Effector memory CD4-positive, alpha-beta T cell (primary cell): ENCODE data around the gene PLLP.

Source experiments
- DNase-seq, 3 donors: peaks; one replicate each; pipeline ENCODE4 v3.0.0-alpha.2; 2020
- H3K27ac ChIP-seq: 2 replicates; pipeline ENCODE4 v1.7.0; 2013; ENCODE audit warnings: mild to moderate bottlenecking, low read length, moderate library complexity; ENCODE audit not compliant: insufficient read depth, poor library complexity, severe bottlenecking
- H3K27me3 ChIP-seq: replicated peaks from 2 replicates; pipeline ENCODE4 v1.7.0; 2013; ENCODE audit warnings: mild to moderate bottlenecking, low read length; ENCODE audit not compliant: insufficient read depth, control insufficient read depth, poor library complexity, severe bottlenecking
- H3K36me3 ChIP-seq: 2 replicates; pipeline ENCODE4 v1.7.0; 2013; ENCODE audit warnings: mild to moderate bottlenecking, low read length, moderate library complexity; ENCODE audit not compliant: control insufficient read depth, insufficient read depth
- H3K4me1 ChIP-seq: 2 replicates; pipeline ENCODE4 v1.7.0; 2013; ENCODE audit warnings: low read length, mild to moderate bottlenecking; ENCODE audit not compliant: control insufficient read depth, insufficient read depth, poor library complexity, severe bottlenecking
- H3K4me3 ChIP-seq: 2 replicates; pipeline ENCODE4 v1.7.0; 2013; ENCODE audit warnings: low read length, low read depth, mild to moderate bottlenecking; ENCODE audit not compliant: insufficient read depth, poor library complexity, severe bottlenecking
- H3K9me3 ChIP-seq: 2 replicates; pipeline ENCODE4 v1.7.0; 2013; ENCODE audit warnings: mild to moderate bottlenecking, low read length, moderate library complexity; ENCODE audit not compliant: control insufficient read depth

Gene PLLP

GRCh38 chr16:57315416-57315815, 30.9 kb upstream of the PLLP start:
- no peak for DNase-seq
- Histone ChIP-seq H3K4me3 (no peak overlapping the region), H3K36me3 (no peaks in the 10 kb centered on the region), H3K9me3 (no peaks in the 10 kb centered on the region), H3K27ac (no peak overlapping the region), H3K4me1 (no peaks in the 10 kb centered on the region), H3K27me3 (no peaks in the 10 kb centered on the region)

DNA sequence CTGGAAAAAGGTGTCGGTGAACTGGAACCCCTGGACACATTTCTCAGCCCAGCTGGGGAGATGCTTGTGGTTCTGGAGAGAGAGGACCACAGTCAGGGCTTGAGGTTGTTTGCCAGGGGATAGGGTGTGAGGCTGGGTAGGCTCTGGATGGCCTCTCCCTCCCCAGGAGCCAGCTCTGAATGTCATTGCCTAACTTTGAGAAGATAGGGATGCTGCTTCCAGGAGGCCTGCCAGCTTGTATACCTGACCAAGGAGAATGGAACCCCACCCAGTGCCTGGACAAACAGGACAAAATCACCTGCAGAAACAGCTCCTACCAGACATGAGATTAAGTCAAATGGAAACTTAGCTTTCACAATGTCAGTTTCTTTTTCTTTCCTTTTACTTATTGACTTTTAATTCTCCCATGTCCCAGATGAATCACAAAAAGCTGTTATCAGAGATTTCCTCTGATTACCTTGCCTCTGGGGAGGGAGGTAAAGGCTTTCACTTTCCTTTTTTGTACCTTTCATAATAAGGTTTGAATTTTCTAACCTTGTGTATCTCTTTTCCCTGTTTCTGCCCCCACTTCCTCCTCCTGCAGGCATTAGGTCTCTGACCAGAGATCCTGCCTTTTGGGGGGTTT, 29.8 kb upstream of the PLLP start:
- Histone ChIP-seq H3K27ac (peak overlapping the region; percentile 18), H3K27me3 (no peaks in the 10 kb centered on the region), H3K4me1 (no peaks in the 10 kb centered on the region), H3K36me3 (no peaks in the 10 kb centered on the region), H3K4me3 (no peak overlapping the region), H3K9me3 (no peaks in the 10 kb centered on the region)
- no peak for DNase-seq

- Histone ChIP-seq H3K4me1 (no peaks in the 10 kb centered on the region), H3K27ac (peak overlapping the region; percentile 18), H3K4me3 (no peak overlapping the region), H3K27me3 (no peaks in the 10 kb centered on the region), H3K36me3 (no peaks in the 10 kb centered on the region), H3K9me3 (no peaks in the 10 kb centered on the region)
- no peak for DNase-seq
Measured at GRCh38 chr16:57313509-57313908, 29.0 kb upstream of the PLLP start.

- no peaks in the 10 kb centered on the region for H3K36me3 ChIP-seq
- H3K4me3 ChIP-seq, result no peak overlapping the region
- H3K4me1 ChIP-seq, result no peaks in the 10 kb centered on the region
- no peaks in the 10 kb centered on the region for H3K27me3 ChIP-seq
- H3K27ac ChIP-seq, result no peak overlapping the region
- no peak for DNase-seq
- H3K9me3 ChIP-seq, result no peaks in the 10 kb centered on the region
Measured at GRCh38 chr16:57310801-57311200, 26.3 kb upstream of the PLLP start.

DNA sequence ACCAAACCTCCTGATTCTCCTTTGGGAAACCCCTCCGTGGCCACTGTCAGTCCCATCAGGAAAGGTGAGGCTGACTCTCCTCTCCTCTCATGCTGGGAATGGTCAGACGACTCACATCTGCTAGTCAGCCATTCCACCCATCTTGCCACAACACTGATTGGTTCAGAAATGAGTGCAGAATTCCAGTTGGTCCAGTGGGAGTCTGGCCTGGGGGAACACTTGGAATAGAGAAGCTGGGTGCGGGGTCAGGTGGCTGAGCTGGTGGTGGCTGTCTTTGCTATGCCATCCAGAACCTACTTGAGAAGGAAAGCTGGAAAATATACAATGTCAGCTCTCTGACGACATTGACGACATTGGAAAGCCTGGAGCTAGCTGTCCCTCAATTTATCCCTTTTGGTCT, 23.6 kb upstream of the PLLP start:
- Histone ChIP-seq H3K36me3 (no peaks in the 10 kb centered on the region), H3K27ac (no peak overlapping the region), H3K27me3 (no peaks in the 10 kb centered on the region), H3K9me3 (no peaks in the 10 kb centered on the region), H3K4me3 (no peak overlapping the region), H3K4me1 (peaks cover 3% of the 10 kb centered on the region)
- DNase-seq, result no peak

DNA sequence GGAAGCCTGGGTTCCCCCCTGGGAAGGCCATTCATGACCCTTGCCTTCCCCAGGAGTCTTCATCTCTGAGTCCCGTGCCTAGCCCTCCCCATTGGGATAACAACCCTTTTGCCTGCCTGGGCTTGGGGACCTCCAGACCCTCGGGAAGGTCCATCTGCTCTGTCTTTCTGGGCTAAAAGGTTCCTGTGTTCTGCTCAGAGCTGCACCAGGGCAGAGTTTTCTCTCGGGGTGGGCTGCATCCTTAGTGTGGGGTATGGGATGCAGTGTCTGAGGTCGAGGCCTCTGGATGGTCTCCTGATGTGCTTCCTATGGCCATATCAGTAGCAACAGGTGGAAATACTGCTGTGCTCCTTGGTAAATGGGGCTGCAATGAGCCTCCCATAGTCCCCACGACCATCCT, 22.9 kb upstream of the PLLP start:
- Histone ChIP-seq H3K9me3 (no peaks in the 10 kb centered on the region), H3K4me3 (no peak overlapping the region), H3K36me3 (no peaks in the 10 kb centered on the region), H3K27me3 (no peaks in the 10 kb centered on the region), H3K27ac (no peak overlapping the region), H3K4me1 (peaks cover 3% of the 10 kb centered on the region)
- no peak for DNase-seq

- no peak overlapping the region for H3K4me3 ChIP-seq
- H3K9me3 ChIP-seq, result no peaks in the 10 kb centered on the region
- H3K4me1 ChIP-seq, result peaks cover 3% of the 10 kb centered on the region
- no peak for DNase-seq
- H3K36me3 ChIP-seq, result no peaks in the 10 kb centered on the region
- no peaks in the 10 kb centered on the region for H3K27me3 ChIP-seq
- H3K27ac ChIP-seq, result no peak overlapping the region
Measured at GRCh38 chr16:57306676-57307341, 22.3 kb upstream of the PLLP start.

- Histone ChIP-seq H3K9me3 (no peaks in the 10 kb centered on the region), H3K4me3 (no peak overlapping the region), H3K4me1 (peaks cover 3% of the 10 kb centered on the region), H3K27ac (no peak overlapping the region), H3K27me3 (no peaks in the 10 kb centered on the region), H3K36me3 (no peaks in the 10 kb centered on the region)
- DNase-seq, result no peak
Measured at GRCh38 chr16:57305159-57305811, 20.8 kb upstream of the PLLP start.

DNA sequence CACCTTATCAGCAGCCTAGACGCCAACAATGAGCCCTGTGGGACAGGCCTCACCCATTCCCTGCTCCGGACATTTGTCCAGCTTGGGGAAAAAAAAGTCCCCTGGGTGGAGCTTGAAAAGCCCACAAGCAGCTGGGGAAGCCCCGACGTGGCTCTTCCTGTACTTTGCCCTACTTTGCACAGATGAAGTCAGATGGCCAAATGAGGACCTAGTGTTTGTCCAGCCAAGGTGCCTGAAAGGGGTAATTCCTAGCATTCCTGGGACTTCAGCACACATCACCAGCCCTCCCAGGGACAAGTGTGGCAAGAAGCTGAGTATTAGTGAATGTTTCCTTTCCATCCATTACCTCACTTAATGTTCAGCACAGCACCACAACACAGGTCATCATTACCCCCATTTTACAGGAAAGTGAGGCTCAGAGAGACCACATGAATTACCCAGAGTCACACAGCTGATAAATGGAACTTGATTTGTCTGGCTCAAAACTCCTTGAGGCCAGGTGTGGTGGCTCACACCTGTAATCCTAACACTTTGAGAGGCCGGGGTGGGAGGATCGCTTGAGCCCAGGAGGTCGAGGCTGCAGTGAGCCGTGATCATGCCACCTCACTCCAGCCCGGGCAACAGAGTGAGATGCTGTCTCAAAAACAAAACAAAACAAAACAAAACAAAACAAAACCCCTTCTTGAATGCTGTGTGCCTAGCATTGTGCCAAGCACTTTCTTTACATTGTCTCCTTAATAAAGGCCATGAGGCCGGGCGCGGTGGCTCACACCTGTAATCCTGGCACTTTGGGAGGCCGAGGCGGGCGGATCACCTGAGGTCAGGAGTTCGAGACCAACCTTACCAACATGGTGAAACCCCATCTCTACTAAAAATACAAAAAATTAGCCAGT, 19.9 kb upstream of the PLLP start:
- H3K4me1 ChIP-seq, result peaks cover 4% of the 10 kb centered on the region
- H3K4me3 ChIP-seq, result no peak overlapping the region
- no peaks in the 10 kb centered on the region for H3K9me3 ChIP-seq
- DNase-seq, result no peak
- H3K27ac ChIP-seq, result no peak overlapping the region
- H3K36me3 ChIP-seq, result no peaks in the 10 kb centered on the region
- H3K27me3 ChIP-seq, result no peaks in the 10 kb centered on the region

DNA sequence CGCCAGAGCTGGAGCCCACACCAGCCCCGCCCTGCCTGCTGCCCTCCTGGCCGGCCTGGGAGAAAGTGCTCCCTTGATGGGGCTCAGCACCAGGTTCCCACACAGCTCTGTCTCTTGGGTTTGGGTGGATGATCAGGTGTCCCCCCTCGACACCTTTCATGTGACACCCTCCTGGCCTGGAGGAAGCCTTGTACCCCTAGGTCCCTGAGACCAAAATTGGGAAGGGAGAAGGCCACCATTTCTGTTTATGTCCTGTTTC, 19.4 kb upstream of the PLLP start:
- Histone ChIP-seq H3K4me1 (peaks cover 9% of the 10 kb centered on the region), H3K4me3 (no peak overlapping the region), H3K27me3 (no peaks in the 10 kb centered on the region), H3K27ac (no peak overlapping the region), H3K36me3 (no peaks in the 10 kb centered on the region), H3K9me3 (no peaks in the 10 kb centered on the region)
- DNase-seq, result no peak
